Gastroesophageal sphincter (tissue), 4 donors: ENCODE data around the gene TBC1D23. TPM values are rescaled to one million over a fixed set of nuclear protein-coding genes. Genes with fewer than 3 reads are reported as not detected.
"Not testable (repeated sequence)": the region's sequence is repeated elsewhere in the genome, so short reads cannot be mapped to it uniquely, and the experiment has no call there.

Source experiments
- ATAC-seq: fragments of 150-250 bp; one replicate; pipeline ENCODE4 v1.9.1; 2016; ENCODE audit warnings: mild to moderate bottlenecking, moderate library complexity
- H3K27ac ChIP-seq, 4 donors: fragments of 200-600 bp; sonication (generic) in 3 of 4; 1 replicate in 3 of 4; 2 replicates in 1 of 4; pipeline ENCODE4 v1.5.1; 2016 to 2019
- H3K27me3 ChIP-seq: fragments of 200-600 bp; sonication (generic); one replicate; pipeline ENCODE4 v1.5.1; 2019
- H3K36me3 ChIP-seq, 2 donors: fragments of 200-600 bp; sonication (generic); one replicate each; pipeline ENCODE4 v1.5.1; 2019; ENCODE audit warnings: control low read depth in 1 of 2
- H3K4me1 ChIP-seq, 3 donors: fragments of 200-600 bp; sonication (generic); 1 replicate in 2 of 3; 2 replicates in 1 of 3; pipeline ENCODE4 v1.5.1; 2016 to 2019; ENCODE audit warnings: control low read depth in 2 of 3
- H3K4me3 ChIP-seq, 2 donors: fragments of 200-600 bp; sonication (generic); one replicate each; pipeline ENCODE4 v1.5.1; 2019; ENCODE audit warnings: mild to moderate bottlenecking in 1 of 2, moderate library complexity in 1 of 2
- H3K9me3 ChIP-seq, 3 donors: fragments of 200-600 bp; sonication (generic); one replicate each; pipeline ENCODE4 v1.5.1; 2017 to 2019; ENCODE audit warnings: control low read depth in 2 of 3
- EP300 ChIP-seq: sonication (generic); formaldehyde crosslinking; IDR thresholded peaks from one replicate; pipeline ENCODE4 v1.6.1; 2017; ENCODE audit warnings: antibody characterized with exemption, mild to moderate bottlenecking
- POLR2A ChIP-seq, 2 donors: fragments of 450-650 bp; IDR thresholded peaks; one replicate each; pipeline ENCODE4 v1.6.1; 2017; ENCODE audit warnings: antibody characterized with exemption in 2 of 2, mild to moderate bottlenecking in 2 of 2, moderate library complexity in 1 of 2
- POLR2AphosphoS5 ChIP-seq: sonication (generic); formaldehyde crosslinking; IDR thresholded peaks from one replicate; pipeline ENCODE4 v1.6.1; 2017; ENCODE audit warnings: antibody characterized with exemption
- WGBS, 2 donors: methylation state at CpG; one replicate each; pipeline ENCODE4 v1.1.5; 2018; ENCODE audit warnings: low coverage in 1 of 2; 5-methylcytosine and 5-hydroxymethylcytosine counted together
- total RNA-seq, 4 donors: library from RNA; depleted of rRNA; stranded (reverse); fragments of >200 nt; gene quantifications; one replicate each; pipeline ENCODE4 v1.1.0, GENCODE V29; 2016
- TF ChIP-seq, protein P1 (sequence below), 4 experiments: fragments of 200-600 bp in 2 of 4; fragments of 450-650 bp in 2 of 4; sonication (generic) in 1 of 4; IDR thresholded peaks; one replicate each; pipeline ENCODE4 v1.5.1; 2017 to 2019; ENCODE audit warnings: antibody characterized with exemption in 4 of 4, mild to moderate bottlenecking in 2 of 4, moderate library complexity in 2 of 4

The TBC1D23 gene
- total RNA-seq, 4 donors from 2014 or later: 23.9 to 37.2 (median 34.0) TPM

DNA sequence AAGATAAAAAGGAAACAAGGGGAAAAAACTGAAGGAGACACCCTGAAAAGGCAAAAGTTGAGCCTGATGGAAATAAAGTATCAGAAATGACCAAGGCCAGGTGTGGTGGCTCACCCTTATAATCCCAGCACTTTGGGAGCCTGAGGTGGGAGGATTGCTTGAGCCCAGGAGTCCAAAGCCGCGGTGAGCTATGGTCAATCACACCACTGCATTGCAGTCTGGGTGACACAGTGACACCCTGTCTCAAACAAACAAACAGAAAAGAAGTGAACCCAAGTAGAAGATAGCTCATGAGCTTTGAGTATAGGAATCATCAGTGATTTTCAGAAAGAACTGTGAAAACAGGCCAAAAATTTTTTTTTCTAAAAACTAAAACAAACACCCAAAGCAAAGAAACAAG, 26.4 kb upstream of the TBC1D23 start:
- ATAC-seq: no peak
- Histone ChIP-seq H3K4me1 (peaks cover 0 to 14% (median 0%) of the 10 kb centered on the region in 3 donors), H3K27ac (no peak overlapping the region), H3K9me3 (peaks cover 0 to 19% (median 0%) of the 10 kb centered on the region in 3 donors), H3K4me3 (no peak overlapping the region), H3K36me3 (no peaks in the 10 kb centered on the region), H3K27me3 (no peaks in the 10 kb centered on the region)
- 89 to 100% methylated on average over 2 of the region's 2 CpGs for WGBS, 2 donors
- TF ChIP-seq EP300: no peak
- no peak for TF ChIP-seq POLR2A (IDR thresholded peaks at IDR 0.05)

DNA sequence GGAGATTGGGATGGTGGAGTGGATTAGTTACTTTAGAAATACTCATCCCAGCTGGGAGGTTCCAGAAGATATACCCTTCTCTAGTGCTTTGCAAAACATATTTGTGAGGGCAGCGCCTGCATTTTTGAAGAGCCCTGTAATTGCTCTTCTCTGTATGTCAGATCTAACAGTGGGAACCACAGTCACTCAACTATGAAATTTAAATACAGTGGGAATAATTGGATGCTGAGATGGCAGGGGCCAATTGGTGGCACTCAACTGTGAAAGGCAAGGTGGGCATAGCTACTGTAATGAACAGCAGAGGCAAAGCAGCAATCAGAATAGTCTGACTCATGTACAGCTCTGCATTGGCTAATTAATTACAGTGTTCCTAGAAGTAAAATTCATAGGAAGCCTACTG, 22.2 kb upstream of the TBC1D23 start:
- no peak for TF ChIP-seq POLR2AphosphoS5
- Histone ChIP-seq H3K27me3 (no peaks in the 10 kb centered on the region), H3K4me1 (peaks cover 0 to 14% (median 0%) of the 10 kb centered on the region in 3 donors), H3K4me3 (no peak overlapping the region), H3K27ac (no peak overlapping the region), H3K9me3 (peaks cover 0 to 20% (median 0%) of the 10 kb centered on the region in 3 donors), H3K36me3 (no peaks in the 10 kb centered on the region)
- no peak for ATAC-seq
- WGBS, 2 donors: 100% methylated on average over 1 of the region's 1 CpG

- not testable (repeated sequence) for H3K36me3 ChIP-seq, ATAC-seq, H3K27me3 ChIP-seq, H3K4me1 ChIP-seq, H3K27ac ChIP-seq, H3K4me3 ChIP-seq
- H3K9me3 ChIP-seq: peaks cover 0 to 20% (median 0%) of the 10 kb centered on the region in 3 donors
- 71 to 88% methylated on average over 1 of the region's 1 CpG for WGBS, 2 donors
Observed at GRCh38 chr3:100242471-100242870, 18.3 kb upstream of the TBC1D23 start.

DNA sequence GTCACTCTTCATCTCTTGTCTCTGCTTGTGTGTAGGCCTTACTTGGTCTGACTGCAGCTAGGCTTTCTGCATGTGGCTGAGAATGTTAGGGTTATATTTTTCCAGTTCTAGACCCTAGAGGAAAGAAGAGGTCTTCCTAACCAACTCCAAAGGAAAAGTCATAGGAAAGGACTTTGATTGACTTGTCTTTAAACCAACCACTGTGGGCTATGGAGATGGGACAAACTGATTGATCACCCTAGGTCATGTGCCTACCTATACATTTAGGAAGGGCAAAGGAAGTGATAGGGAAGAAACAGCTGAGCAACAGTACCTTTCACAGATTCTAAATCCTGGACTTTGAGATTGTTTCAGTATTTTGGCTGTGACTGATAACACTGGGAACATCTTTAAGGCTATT, 16.5 kb upstream of the TBC1D23 start:
- H3K36me3 ChIP-seq: no peaks in the 10 kb centered on the region
- no peak overlapping the region for H3K27ac ChIP-seq
- TF ChIP-seq, protein P1, sequence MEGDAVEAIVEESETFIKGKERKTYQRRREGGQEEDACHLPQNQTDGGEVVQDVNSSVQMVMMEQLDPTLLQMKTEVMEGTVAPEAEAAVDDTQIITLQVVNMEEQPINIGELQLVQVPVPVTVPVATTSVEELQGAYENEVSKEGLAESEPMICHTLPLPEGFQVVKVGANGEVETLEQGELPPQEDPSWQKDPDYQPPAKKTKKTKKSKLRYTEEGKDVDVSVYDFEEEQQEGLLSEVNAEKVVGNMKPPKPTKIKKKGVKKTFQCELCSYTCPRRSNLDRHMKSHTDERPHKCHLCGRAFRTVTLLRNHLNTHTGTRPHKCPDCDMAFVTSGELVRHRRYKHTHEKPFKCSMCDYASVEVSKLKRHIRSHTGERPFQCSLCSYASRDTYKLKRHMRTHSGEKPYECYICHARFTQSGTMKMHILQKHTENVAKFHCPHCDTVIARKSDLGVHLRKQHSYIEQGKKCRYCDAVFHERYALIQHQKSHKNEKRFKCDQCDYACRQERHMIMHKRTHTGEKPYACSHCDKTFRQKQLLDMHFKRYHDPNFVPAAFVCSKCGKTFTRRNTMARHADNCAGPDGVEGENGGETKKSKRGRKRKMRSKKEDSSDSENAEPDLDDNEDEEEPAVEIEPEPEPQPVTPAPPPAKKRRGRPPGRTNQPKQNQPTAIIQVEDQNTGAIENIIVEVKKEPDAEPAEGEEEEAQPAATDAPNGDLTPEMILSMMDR (IDR thresholded peaks at IDR 0.05): no peak
- H3K4me3 ChIP-seq: no peak overlapping the region
- H3K9me3 ChIP-seq: peaks cover 0 to 2% (median 0%) of the 10 kb centered on the region in 3 donors
- no peaks in the 10 kb centered on the region for H3K27me3 ChIP-seq
- ATAC-seq: no peak
- no peaks in the 10 kb centered on the region for H3K4me1 ChIP-seq

- no peaks in the 10 kb centered on the region for H3K36me3 ChIP-seq
- no peak overlapping the region for H3K27ac ChIP-seq
- H3K4me3 ChIP-seq: no peak overlapping the region
- ATAC-seq: no peak
- no peaks in the 10 kb centered on the region for H3K9me3 ChIP-seq
- TF ChIP-seq POLR2A (IDR thresholded peaks at IDR 0.05) (no peak), POLR2AphosphoS5 (no peak), EP300 (no peak)
- TF ChIP-seq, protein P1 (IDR thresholded peaks at IDR 0.05): no peak
- no peaks in the 10 kb centered on the region for H3K4me1 ChIP-seq
- no peaks in the 10 kb centered on the region for H3K27me3 ChIP-seq
Observed at GRCh38 chr3:100245136-100245535, 15.7 kb upstream of the TBC1D23 start.

- no peaks in the 10 kb centered on the region for H3K27me3 ChIP-seq
- H3K9me3 ChIP-seq: no peaks in the 10 kb centered on the region
- no peak for TF ChIP-seq EP300
- TF ChIP-seq, protein P1 (IDR thresholded peaks at IDR 0.05): no peak
- no peak for TF ChIP-seq POLR2A (IDR thresholded peaks at IDR 0.05)
- TF ChIP-seq POLR2AphosphoS5: no peak
- H3K4me1 ChIP-seq: no peaks in the 10 kb centered on the region
- H3K4me3 ChIP-seq: no peak overlapping the region
- H3K36me3 ChIP-seq: no peaks in the 10 kb centered on the region
- H3K27ac ChIP-seq: no peak overlapping the region
- 0 to 46% methylated on average over 1 to 4 of the region's 4 CpGs for WGBS, 2 donors
- no peak for ATAC-seq
Observed at GRCh38 chr3:100245927-100246326, 14.9 kb upstream of the TBC1D23 start.

DNA sequence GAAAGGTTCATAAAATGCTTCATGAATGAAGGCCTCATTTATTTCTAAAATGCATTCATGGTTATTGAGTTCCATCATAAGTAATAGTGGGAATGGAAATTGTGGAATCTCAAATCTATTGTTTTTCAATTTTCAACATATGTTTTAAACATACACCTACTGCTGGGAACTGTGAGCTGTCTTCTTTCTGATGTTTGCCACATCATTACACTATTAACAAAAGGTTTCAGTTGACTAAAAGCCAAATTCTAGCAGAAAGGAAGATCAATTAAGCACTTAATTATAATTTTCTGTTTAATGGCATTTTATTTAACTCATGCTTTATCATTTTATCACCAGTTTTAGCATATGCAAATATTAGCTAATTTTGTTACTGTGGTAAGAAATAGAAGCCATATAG, 13.8 kb upstream of the TBC1D23 start:
- no peak for TF ChIP-seq EP300
- TF ChIP-seq, protein P1 (IDR thresholded peaks at IDR 0.05): no peak
- no peak for TF ChIP-seq POLR2AphosphoS5

More for the DNA sequence above, 13.8 kb upstream of the TBC1D23 start:
- Histone ChIP-seq H3K9me3 (no peaks in the 10 kb centered on the region), H3K36me3 (no peaks in the 10 kb centered on the region), H3K27ac (no peak overlapping the region), H3K4me1 (no peaks in the 10 kb centered on the region), H3K27me3 (no peaks in the 10 kb centered on the region), H3K4me3 (no peak overlapping the region)
- no peak for ATAC-seq
